Measurements from ENCODE around the gene RNF113B. TPM values are rescaled to one million over a fixed set of nuclear protein-coding genes. Genes with fewer than 3 reads are reported as not detected.

RNF113B gene
- total and polyA plus RNA-seq, 2 of the 4 experiments (the other 2 are of a cell fraction), result not detected

DNA sequence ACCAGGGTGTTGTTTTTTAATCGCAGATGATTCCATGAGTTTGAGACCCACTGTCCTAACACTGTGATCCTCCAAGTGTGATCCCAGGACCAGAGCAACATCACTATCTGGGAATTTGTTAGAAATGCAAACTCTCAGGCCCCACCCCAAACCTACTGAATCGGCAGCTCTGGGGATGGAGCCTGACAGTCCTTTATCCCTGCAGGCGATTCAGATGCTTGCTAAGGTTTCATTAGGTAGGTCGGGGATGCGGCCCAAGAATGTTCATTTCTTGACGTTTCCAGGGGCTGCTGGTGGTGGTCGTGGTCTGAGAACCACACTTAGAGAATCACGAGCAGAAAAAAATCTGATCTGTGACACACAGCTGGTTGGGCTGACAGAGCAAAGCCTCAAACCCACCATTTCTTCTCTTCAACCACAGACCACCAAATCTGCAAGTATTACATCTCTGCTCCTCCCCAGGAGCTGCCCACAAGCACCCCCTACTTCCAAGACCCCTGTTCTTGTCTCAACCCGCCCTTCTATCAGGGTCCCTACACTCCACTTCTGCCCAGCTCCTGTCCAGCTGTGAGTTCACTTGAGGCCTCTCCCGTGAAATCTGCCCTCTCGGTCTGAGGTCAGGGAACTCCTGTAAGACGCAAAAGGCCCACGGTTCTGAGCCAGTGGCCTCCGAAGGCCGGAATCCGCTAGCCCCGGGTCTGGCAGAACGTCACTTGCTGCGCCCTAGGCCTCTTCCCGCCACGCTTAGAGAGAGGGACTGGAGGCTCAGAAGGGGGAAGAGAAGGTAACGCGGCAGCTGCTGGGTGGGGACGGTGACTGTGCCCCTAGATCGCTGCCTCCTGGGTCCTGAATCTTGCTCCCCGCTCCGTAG is 35.3 kb downstream of the RNF113B start:
- H2BK5ac ChIP-seq (ENCODE audit: low read depth, low read length, poor library complexity, severe bottlenecking), result no peak overlapping the region
- H4K20me1 ChIP-seq (ENCODE audit: insufficient read depth, low read length), result peaks cover 27% of the 10 kb centered on the region
- H3K23ac ChIP-seq (ENCODE audit: low read depth, low read length), result no peak overlapping the region; the same call in 1 of the 2 replicates
- H3K4me3 ChIP-seq (ENCODE audit: insufficient read depth, low read depth, low read length), result no peak overlapping the region
- 0 out of 2 replicates have a peak overlapping the region, but pooled peaks have one; percentile 8 for H2BK120ac ChIP-seq (ENCODE audit: low read depth, low read length)
- DNase-seq (no peak), ATAC-seq (ENCODE audit: low read depth) (no peak)
- no peak overlapping the region for H2AK9ac ChIP-seq (replicated peaks; ENCODE audit: low read depth, low read length, poor library complexity)
- dilution Hi-C loops (cut with HindIII; ENCODE audit: low sequenced_read_pairs, unreplicated experiment) (no loop called here), intact Hi-C loops (cut with micrococcal nuclease) (loop anchor here (5.0 to 10.0 kb wide), 5 partner anchors 113 to 533 kb away; no protein-coding TSS in a partner anchor), in situ Hi-C loops (cut with MboI; ENCODE audit: low sequenced_read_pairs) (loop anchor here (10.0 to 25.0 kb wide), 4 partner anchors 253 to 696 kb away; no protein-coding TSS in a partner anchor)
- 0 out of 2 replicates have a peak overlapping the region, but pooled peaks have one; percentile 43 for H4K91ac ChIP-seq (ENCODE audit: insufficient read depth, low read depth, low read length)
- H4K5ac ChIP-seq (ENCODE audit: low read depth, low read length), result no peak overlapping the region
- no peak overlapping the region for H3K18ac ChIP-seq (ENCODE audit: low read depth, low read length)
- no peak overlapping the region for H3K27ac ChIP-seq (ENCODE audit: insufficient read depth, low read length)
- H3K9me1 ChIP-seq (ENCODE audit: insufficient read depth, low read length), result peaks cover 6% of the 10 kb centered on the region
- H3K4me1 ChIP-seq (ENCODE audit: control insufficient read depth, insufficient read depth, low read length), result peaks cover 8% of the 10 kb centered on the region
- TF ChIP-seq FOS (IDR thresholded peaks at IDR 0.05; ENCODE audit: low read depth, low read length) (no peak), RAD21 (IDR thresholded peaks at IDR 0.05; ENCODE audit: low read length) (no peak), NFE2L2 (IDR thresholded peaks at IDR 0.05; ENCODE audit: low read depth, low read length) (no peak), MAZ (IDR thresholded peaks at IDR 0.05; ENCODE audit: borderline replicate concordance, low read depth, low read length) (no peak), MXI1 (IDR thresholded peaks at IDR 0.05; ENCODE audit: borderline replicate concordance, low read depth, low read length) (no peak), CHD1 (IDR thresholded peaks at IDR 0.05; ENCODE audit: low read depth, low read length) (no peak)
- TF ChIP-seq, protein P1, sequence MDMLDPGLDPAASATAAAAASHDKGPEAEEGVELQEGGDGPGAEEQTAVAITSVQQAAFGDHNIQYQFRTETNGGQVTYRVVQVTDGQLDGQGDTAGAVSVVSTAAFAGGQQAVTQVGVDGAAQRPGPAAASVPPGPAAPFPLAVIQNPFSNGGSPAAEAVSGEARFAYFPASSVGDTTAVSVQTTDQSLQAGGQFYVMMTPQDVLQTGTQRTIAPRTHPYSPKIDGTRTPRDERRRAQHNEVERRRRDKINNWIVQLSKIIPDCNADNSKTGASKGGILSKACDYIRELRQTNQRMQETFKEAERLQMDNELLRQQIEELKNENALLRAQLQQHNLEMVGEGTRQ (IDR thresholded peaks at IDR 0.05; ENCODE audit: low read depth, low read length), result no peak
- WGBS, 2 experiments (ENCODE audit: extremely low coverage in 2 of 2, insufficient read length in 1 of 2), result 69% methylated on average over 12 of the region's 27 CpGs; no CpG with 5 or more reads in 1 of the 2 experiments
- POLR2A ChIA-PET (ENCODE audit: unreplicated experiment), result no interaction called here
- H3K9me3 ChIP-seq (ENCODE audit: control insufficient read depth, insufficient read depth, low read length), result no peaks in the 10 kb centered on the region
- peaks cover 7 to 21% of the 10 kb centered on the region in 2 experiments; a peak in 3 of 4 replicates for H3K79me1 ChIP-seq (ENCODE audit: low read depth in 1 of 2, low read length in 2 of 2)
- no peak overlapping the region for H3K4me2 ChIP-seq (ENCODE audit: low read depth, low read length)
- no TSS peak for BruUV-seq (replicated peaks)
- H2BK20ac ChIP-seq (ENCODE audit: low read depth, low read length), result no peak overlapping the region; the same call in 1 of the 2 replicates
- no peaks in the 10 kb centered on the region; the same call in 1 of the 2 replicates for H3K27me3 ChIP-seq (ENCODE audit: control insufficient read depth, insufficient read depth, low read length)
- H2AFZ ChIP-seq (replicated peaks; ENCODE audit: low read length, poor library complexity), result peak overlapping the region; percentile 89
- peak overlapping the region; percentile 51; the same call in 1 of the 3 replicates for H2BK15ac ChIP-seq (ENCODE audit: low read depth, low read length)
- H3K56ac ChIP-seq (ENCODE audit: extremely low read depth, insufficient read depth, low read length), result no peak overlapping the region
- H3K14ac ChIP-seq (replicated peaks; ENCODE audit: low read depth, low read length), result no peak overlapping the region
- H4K8ac ChIP-seq (ENCODE audit: low read depth in 2 of 2, low read length in 2 of 2), result no peak overlapping the region; a peak in 1 of 4 replicates
- H3K9ac ChIP-seq (ENCODE audit: low read depth, low read length), result no peak overlapping the region
- peak overlapping the region; percentile 59 for H2AK5ac ChIP-seq (ENCODE audit: low read depth, low read length)
- CTCF ChIA-PET, result no interaction called here
- peak overlapping the region; percentile 29; the same call in 1 of the 2 replicates for H3K4ac ChIP-seq (ENCODE audit: low read depth, low read length)
- H3K36me3 ChIP-seq (ENCODE audit: control insufficient read depth, insufficient read depth, low read length), result no peaks in the 10 kb centered on the region
